Sigmoid colon (tissue), 4 donors: Measurements from ENCODE around the gene TENM3.

ENCODE experiments used
- POLR2A ChIP-seq, 2 donors: fragments of 450-650 bp; IDR thresholded peaks; one replicate each; pipeline ENCODE4 v1.6.1; 2016; ENCODE audit warnings: antibody characterized with exemption in 2 of 2, mild to moderate bottlenecking in 2 of 2, moderate library complexity in 2 of 2
- POLR2AphosphoS5 ChIP-seq, 4 donors: sonication (generic); formaldehyde crosslinking; IDR thresholded peaks; one replicate each; pipeline ENCODE4 v1.6.1; 2017; ENCODE audit warnings: antibody characterized with exemption in 4 of 4
- TF ChIP-seq, protein P1 (sequence below), 4 experiments: fragments of 450-650 bp in 3 of 4; fragments of 200-600 bp in 1 of 4; IDR thresholded peaks; one replicate each; pipeline ENCODE4 v1.5.1; 2016 to 2019; ENCODE audit warnings: antibody characterized with exemption in 4 of 4, mild to moderate bottlenecking in 3 of 4, moderate library complexity in 2 of 4

DNA sequence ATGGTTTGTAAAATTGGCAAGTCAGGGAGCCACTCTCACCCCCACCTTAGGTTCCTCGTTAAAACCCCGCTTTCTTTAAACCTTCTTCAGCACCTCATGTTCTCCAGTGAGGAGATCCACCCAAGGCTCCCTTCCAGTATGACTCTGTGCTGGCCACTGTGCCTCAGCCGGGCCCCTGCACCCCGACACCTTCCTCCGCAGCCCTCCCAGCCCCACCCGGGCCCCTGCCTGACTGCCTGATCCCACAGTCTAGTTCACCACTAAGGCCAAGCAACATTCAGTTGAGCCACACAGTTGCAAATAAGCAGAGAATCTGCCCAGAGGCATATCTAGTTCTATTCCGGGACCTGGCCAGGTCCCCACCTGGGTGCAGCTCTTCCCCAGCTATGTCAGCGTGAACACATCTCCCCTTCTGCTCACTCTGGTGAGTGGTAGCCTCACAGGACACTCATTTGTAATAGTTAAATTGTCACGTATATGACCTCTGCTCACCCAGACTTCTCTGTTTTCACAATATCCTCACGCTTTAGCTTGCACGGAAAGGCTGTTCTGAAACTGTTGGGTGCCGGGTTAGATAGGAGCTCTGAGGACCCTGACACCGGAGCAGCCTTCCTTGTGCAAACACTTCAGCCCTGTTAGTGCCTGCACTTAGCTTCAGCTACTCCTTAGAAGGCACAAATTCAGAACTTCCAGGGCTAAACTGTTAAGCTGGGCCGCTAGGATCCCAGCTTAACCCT, 527.2 kb downstream of the TENM3 start:
- TF ChIP-seq, protein P1, sequence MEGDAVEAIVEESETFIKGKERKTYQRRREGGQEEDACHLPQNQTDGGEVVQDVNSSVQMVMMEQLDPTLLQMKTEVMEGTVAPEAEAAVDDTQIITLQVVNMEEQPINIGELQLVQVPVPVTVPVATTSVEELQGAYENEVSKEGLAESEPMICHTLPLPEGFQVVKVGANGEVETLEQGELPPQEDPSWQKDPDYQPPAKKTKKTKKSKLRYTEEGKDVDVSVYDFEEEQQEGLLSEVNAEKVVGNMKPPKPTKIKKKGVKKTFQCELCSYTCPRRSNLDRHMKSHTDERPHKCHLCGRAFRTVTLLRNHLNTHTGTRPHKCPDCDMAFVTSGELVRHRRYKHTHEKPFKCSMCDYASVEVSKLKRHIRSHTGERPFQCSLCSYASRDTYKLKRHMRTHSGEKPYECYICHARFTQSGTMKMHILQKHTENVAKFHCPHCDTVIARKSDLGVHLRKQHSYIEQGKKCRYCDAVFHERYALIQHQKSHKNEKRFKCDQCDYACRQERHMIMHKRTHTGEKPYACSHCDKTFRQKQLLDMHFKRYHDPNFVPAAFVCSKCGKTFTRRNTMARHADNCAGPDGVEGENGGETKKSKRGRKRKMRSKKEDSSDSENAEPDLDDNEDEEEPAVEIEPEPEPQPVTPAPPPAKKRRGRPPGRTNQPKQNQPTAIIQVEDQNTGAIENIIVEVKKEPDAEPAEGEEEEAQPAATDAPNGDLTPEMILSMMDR (IDR thresholded peaks at IDR 0.05): no peak
- TF ChIP-seq POLR2AphosphoS5 (IDR thresholded peaks at IDR 0.05) (no peak), POLR2A (IDR thresholded peaks at IDR 0.05) (no peak)
